GM18520 (cell line): ENCODE measurements around the gene CEBPA.

Source experiments
- ATAC-seq: cut with Tn5 transposase; IDR thresholded peaks from one replicate; pipeline ENCODE4 v1.9.1; 2021; ENCODE audit not compliant: unreplicated experiment

The CEBPA gene

DNA sequence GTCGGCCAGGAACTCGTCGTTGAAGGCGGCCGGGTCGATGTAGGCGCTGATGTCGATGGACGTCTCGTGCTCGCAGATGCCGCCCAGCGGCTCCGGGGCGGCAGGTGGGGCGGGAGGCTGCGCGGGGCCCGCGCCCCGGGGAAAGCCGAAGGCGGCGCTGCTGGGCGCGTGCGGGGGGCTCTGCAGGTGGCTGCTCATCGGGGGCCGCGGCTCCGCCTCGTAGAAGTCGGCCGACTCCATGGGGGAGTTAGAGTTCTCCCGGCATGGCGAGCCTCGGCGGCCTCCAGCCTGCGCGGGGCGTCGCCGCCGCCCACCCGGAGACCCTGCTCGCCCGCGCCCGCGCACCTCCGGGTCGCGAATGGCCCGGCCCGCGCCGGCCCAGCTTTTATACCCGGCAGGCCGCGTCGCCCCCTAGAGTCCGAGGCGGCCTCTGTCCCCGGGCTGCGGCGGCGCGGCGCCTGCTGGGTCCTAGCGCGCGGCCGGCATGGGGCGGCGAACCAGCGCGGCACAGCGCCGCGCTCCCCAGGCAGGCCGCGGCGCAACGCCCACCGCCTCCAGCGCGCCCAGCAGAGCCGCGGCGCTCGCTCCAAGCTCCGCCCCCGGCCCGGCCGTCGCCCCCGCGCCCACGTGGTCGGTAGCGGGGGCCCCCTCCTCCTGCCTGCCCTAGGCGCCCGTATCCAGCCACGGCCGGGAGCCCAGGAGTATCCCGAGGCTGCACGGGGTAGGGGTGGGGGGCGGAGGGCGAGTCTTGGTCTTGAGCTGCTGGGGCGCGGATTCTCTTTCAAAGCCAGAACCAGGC, at the start of gene CEBPA:
CEBPA (minus strand) TSS at position 360 of the 799 bp plus-strand sequence; CDS start at position 240, 120 bp downstream.
- no peak for ATAC-seq

DNA sequence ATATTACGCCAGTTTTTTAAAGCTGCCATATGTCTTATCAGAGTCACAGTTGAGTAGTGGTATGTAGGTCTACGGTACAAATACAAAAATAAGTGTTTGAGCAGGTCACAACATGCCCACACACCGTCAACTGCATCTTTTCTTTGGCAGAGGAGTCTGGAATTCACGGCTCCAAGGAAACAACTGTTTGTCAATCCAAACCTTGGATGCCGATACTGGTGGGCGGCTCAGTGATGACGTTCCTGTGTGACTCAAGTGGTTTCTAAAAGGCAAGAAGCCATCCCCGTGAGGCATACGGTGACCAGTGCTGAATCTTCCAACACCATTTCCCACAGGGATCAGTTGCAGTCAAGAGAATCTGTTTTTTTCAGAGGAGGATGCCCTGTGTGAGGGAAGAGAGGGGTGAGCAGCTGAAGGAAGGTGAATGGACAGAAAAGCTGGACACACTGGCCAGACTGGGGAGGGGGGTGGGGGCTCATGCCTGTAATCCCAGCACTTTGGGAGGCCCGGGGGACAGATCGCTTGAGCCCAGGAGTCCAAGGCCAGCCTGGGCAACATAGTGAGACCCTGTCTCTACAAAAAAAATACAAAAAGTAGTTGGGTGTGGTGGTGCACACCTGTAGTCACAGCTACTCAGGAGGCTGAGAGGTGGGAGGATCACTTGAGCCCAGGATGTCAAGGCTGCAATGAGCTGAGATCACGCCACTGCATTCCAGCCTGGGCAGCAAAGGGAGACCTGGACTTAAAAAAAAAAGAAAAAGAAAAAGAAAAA, 48.4 kb upstream of the CEBPA start:
- no peak for ATAC-seq

DNA sequence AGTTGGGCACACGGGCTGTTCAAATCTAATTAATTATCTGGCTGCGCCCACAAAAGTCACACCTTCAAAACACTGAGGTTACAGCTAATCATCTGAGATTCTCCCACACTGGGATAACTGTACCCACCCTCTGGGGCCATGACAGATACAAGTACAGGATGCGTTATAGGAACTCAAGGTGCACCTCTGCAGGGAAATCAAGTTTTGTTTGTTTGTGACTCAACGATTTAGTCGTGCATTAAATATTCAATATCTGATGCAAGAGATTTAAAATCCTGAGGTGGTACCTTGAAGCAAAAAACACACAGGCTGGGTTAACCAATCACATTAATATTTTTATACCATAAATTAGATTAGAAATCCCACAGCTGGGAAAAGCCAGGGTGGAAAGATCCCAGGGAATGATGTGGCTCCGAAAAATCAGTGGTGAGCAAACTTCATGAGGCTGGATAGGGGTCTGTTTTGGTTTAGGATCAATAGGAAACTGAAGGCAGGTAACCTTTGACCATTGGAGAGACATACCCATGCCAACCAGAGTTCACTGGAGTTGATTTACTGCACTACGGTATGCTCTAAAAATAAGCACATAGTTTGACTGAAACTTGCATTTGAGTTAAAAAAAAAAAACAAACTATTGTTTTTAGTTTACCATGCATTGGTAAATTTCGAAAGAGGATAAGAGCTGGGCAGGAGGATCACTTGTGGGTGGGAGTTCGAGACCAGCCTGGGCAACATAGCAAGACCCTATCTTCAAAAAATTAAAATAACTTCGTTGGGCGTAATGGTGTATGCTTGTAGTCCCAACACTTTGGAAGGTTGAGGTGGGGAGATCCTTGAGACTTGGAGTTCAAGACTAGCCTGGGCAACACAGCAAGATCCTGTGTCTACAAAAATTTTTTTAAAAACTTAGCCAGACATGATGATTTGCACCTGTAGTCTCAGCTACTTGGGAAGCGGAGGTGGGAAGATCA, 47.3 kb upstream of the CEBPA start:
- ATAC-seq, result no peak

DNA sequence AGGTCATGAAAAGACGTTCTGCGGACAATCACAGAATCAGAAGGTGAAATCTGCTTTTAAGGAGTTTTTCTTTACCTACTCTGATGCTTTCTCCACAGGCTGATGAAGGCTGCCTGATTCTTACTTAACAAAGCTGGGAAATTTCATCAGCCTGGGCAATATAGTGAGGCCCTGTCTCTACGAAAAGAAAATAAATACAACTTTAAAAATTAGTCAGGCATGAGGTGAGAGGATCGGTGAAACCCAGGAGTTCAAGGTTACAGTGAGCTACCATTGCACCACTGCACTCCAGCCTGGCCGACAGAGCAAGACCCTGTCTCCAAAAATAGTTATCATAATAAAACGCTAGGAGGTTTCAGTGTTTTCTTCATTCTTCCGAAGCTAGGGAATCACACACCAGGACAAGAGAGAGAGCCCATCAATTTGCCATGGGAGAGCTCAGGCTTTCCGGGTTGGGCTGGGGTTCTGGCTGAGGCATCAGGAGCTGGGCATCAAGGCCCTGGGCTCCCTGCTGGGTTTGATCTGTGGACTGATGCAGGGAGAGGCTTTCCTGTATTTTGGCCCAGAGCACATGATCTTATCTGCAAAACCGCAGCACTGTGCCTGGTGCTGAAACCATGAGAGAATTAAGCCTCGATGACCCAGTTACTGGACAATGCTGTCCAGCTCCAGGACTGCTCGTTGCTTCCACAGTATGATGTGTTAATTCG, 46.1 kb upstream of the CEBPA start:
- ATAC-seq, result no peak

DNA sequence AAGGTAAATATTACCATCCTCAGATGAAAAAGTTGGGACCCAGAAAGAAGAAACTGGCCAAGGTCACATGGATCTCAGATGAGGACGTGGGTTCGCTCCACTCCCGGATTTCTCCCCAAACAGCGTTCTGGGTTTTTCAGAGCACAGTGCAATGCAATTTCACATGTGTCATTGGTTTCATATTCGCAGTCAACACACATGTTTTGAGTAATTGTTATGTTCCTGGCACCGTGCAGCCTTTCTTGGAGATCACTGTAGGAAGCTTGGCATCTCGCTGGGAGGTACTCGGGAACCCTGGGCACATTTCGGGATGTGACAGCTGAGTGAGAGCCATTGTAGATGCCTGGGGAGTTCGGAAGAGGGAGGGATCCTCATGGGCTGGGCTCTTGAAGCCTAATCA, 45.0 kb upstream of the CEBPA start:
- no peak for ATAC-seq

DNA sequence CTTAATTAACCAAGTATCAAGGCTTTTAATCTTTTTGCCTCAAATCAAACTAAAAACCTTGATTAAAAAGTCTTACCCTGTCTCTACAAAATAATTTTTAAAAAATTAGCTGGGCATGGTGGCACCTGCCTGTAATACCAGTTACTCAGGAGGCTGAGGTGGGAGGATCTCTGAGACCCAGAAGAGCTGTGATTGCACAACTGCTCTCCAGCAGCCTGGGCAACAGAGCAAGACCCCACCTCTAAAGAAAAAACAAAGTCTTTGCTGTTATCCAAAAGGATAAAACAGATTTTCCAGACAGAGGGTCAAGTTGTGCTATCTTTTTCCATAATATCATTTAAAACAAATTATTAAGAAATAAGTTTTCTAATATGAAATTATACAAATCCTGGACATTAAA, 44.3 kb upstream of the CEBPA start:
- ATAC-seq, result no peak

DNA sequence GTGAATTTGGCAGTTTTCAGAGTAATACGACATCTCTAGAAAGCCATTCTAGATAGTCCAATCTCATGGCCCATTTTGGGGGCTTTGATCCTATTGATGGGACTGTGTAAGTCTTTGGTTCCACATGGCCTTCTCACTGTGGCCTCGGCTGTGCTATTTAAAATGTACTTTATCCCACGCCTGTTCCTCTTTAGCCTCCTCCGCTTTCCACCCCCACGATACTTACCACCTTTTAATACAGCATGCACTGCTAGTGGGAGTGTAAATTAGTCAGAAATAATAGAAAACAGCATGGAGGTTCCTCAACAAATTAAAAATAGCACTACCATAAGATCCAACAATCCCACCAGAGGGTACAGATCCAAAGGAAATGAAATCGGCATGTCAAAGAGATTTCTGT, 42.8 kb upstream of the CEBPA start:
- ATAC-seq, result no peak

DNA sequence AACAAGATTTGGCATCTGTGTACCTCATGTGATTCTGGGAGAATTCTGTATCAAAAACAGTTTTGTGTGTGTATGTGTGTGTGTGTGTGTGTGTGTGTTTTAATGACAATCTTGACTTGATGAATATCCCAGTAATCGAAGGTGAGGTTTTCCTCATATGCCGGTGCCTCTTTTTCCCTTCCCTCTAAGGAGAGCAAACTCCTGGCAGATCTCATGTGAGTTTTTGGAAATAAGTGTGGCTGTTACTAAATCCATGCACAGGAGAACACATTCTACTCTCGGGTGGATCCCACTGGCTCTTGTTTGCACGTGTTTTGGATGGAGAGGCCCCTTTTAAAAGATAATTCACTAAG, 42.2 kb upstream of the CEBPA start:
- ATAC-seq, result no peak

DNA sequence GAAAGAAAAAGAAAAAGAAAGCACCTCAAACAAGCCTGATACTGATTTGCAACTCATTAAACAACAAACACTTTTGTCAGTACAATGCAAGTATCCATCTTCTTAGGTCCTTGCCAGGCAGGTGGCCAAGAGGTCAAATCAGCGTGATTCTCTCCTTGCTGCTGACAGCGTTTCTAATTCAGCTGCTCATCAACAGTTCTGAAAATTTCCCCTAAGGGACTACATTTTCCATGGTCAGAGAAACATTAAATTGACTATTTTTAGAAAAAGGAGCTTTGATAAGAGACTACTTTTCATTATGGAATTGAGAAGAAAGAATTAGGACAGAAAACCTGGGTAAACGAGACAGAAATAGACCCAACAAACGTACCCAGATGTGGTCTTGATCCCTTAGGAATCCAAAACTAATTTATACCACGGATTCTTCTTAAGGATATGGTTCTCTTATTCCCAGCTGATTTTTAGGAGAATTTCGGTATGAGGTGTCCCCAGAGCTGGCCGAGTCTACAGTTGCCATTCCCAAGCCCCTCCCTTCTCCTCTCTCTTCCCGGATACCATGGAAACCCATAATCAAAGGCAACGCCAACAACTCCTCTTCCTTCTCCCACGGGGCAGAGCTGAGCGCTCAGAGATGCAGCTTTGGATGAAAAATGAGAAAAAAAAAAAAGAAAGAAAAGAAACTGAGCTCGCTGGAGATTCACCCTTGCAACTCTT, 41.7 kb upstream of the CEBPA start:
- ATAC-seq, result no peak

DNA sequence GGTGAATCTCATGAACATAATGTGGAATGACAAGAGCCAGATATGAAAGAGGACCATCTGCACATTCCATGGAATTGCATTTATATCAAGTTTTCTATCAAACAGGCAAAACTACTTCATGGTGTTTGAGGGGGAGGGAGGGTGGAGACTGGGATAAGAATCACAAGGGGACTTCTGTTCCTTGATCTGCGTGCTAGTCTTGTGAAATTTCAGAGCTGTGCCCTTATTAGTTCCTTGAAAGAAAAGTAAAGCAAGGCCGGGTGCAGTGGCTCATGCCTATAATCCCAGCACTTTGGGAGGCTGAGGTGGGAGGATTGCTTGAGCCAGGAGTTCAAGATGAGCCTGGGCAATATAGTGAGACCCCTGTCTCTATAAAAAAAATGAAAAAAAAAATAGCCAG, 41.0 kb upstream of the CEBPA start:
- ATAC-seq, result no peak

DNA sequence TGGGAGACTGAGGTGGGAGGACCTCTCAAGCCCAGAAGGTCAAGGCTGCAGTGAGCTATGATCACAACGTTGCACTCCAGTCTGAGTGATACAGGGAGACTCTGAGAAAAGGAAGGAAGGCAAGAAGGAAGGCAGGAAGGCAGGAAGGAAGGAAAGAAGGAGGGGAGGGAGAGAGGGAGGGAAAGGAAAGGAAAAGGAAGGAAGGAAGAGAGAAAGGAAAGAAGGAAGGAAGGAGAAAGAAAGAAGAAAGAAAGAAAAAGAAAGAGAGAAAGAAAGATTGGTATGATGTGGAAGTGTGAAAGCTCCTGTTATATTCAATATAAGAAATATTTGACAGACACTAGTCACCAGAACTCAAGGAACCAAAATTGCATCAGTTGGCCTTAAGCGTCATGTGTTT, 38.7 kb upstream of the CEBPA start:
- ATAC-seq, result no peak

DNA sequence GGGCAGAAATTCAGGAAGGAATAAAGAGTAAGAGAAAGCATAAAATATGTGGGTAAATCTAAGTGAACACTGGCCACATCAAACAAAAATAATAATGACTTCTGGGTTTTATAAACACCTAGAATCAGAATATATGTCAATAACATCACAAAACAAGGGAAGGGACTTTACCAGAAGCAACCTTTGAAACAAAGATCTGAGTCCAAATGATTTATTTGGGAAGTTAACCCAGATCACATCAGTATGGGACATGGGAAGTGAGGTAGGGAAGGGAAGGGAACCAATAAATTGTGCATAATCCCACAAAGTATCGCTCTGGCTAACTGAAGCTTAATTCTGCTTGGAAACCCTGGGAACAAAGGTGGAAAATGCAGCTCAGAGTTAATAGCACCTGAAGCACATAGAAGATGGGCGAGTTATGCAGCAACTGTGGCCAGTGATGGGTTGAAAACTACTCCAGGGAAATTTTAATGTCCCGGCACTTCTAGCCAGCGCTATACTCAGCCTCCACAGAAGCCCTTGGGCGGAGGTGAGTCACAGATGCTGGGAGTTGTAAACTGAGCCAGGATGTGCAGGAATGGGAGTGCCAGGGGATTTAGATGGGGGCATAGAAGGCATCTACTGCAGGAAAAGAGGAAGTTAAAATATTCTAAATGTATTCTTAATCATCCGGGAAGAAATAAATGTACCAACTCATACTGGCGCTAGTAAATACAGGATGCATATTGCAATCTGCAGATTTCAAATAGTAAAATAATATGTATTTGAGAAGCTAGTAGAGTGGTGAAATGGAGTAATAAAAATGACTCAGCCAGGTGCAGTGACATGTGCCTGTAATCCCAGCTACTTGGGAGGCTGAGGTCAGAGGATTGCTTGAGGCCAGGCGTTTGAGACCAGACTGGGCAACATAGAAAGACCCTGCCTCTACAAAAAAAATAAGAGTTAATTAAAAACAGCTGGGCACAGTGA, 37.0 kb upstream of the CEBPA start:
- no peak for ATAC-seq

DNA sequence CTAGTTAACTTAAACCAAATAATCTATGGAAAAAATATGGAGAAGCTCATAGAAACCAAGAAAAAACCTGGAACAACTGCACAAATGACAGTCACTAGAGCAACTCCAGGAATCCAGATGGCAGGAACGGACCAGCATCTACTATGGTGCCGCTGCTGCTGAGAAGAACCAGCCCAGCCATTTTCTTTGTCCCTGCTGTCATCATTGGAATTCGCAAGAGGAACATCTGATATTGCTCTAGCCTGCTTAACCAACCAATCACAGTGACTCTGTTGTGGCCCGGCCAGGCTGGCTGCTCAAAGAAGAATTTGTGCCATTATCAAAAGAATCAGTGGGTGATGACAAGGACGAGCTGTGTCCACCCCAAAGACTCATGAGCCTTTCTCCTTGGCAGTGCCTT, 33.1 kb upstream of the CEBPA start:
- ATAC-seq, result no peak

DNA sequence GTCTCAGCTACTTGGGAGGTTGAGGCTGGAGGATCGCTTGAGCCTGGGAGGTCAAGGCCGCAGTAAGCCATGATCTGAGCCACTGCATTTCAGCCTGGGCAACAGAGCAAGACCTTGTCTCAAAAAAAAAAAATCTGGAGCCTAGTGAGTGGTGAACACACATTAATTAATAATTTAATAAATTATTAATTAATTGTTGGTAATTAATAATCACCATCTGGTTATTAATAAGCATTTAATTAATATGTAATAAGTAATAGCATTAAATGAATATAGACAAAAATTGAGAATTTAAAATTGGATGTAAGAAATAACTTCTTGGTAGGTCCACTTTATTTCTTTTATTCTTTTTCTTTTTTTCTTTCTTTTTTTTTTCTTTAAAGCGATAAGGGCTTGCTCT, 31.9 kb upstream of the CEBPA start:
- ATAC-seq, result no peak

DNA sequence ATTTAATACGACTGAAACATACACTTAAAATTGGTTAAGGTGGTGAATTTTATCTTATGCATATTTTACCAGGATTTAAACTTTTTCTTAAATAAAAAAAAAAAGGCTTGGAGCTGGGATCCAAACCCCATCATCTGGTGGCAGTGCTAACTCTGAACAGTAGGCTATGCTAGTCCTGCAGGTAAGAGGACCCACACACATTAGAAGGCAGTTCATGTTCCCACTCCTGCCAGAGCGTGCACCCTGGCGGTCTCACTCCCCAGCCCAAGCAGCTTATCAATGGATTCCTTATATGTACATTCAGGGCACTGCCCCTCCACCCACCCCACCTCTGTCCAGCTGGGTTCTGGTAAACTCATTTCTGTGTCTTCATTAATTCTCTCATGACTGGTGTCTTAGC, 31.3 kb upstream of the CEBPA start:
- ATAC-seq, result no peak

DNA sequence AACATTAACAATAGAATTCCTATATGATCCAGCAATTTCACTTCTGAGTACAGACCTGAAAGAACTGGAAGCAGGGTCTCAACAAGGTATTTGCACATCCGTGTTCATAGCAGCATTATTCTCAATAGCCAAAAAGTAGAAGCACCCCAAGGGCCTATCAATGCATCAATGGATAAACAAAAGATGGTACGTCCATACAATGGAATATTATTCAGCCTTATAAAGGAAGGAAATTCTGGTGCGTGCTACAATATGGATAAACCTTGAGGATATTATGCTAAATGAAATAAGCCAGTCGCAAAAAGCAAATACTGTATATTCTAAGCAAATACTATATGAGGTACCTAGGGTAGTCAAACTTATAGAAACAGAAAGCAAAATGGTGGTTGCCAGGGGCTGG, 30.8 kb upstream of the CEBPA start:
- no peak for ATAC-seq

DNA sequence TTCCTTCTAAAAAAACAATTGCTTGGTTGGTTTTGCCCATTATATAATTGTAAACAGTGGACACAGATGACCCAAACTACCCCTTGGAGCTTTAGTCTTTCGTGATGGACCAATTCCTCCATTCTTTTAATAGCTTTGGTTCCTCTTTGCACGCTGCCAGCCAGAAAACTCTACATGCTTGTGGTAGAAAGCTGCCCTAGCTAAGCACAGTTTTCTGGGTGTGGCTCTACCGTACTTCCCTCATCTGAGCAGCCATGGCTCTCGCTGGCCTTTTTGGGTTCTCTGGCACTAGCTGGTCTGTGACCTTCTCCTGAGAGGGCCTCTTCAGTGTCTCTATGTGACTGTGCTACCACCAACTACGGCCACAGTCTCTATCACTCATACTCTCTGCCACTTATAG, 29.9 kb upstream of the CEBPA start:
- no peak for ATAC-seq

DNA sequence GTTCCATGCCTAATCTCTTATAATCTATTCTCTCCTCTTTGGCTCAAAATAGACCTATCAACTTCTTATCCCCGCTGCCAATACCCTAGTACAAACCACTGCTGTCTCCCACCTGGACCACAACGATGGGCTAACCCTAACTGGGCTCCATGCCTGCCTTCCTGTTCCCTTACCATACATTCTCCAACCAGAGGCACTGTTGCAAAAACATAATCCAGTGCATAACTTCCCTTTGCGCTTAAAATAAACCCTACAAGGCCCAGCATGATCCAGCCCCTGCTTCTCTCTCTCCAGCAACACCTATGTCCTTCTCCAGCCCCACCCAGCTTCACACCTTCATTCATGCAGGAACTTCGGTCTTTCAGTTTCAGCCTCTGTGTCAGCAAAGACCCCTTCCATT, 27.4 kb upstream of the CEBPA start:
- no peak for ATAC-seq

DNA sequence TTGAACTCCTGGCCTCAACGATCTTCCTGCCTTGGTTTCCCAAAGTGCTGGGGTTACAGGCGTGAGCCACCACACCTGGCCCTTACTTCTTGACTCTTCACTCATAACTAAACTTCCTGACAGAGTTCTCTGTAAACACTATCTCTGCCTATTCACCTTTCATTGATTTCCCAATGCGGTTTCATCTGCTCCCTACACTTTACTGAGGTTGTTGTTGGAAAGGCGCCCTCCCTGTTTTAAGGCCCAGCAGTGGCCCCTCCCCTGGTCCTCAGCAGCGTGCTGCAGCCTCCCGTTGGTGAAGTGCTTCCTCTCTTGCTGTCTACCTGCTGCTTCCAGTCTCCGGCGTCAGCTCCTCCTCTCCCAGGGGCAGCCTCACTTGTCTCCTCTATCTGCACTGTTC, 26.7 kb upstream of the CEBPA start:
- ATAC-seq, result no peak
